HG03139 (cell line): ENCODE data around the gene VAMP5.
"Not testable (repeated sequence)": the region's sequence is repeated elsewhere in the genome, so short reads cannot be mapped to it uniquely, and the experiment has no call there.

Experiments
- ATAC-seq: cut with Tn5 transposase; IDR thresholded peaks from one replicate; pipeline ENCODE4 v1.9.1; 2021; ENCODE audit not compliant: unreplicated experiment

VAMP5 gene

GRCh38 chr2:85582492-85582891 lies 1.7 kb upstream of the VAMP5 start:
- no peak for ATAC-seq

- ATAC-seq, result no peak
Observed at GRCh38 chr2:85583667-85584353, 421 bp upstream of the VAMP5 start.

- ATAC-seq, result no peak
Observed at GRCh38 chr2:85584857-85585780, 888 bp downstream of the VAMP5 start.

- no peak for ATAC-seq
Observed at GRCh38 chr2:85585781-85586105, 1.5 kb downstream of the VAMP5 start.

GRCh38 chr2:85588236-85588635 lies 4.0 kb downstream of the VAMP5 start:
- ATAC-seq, result no peak

DNA sequence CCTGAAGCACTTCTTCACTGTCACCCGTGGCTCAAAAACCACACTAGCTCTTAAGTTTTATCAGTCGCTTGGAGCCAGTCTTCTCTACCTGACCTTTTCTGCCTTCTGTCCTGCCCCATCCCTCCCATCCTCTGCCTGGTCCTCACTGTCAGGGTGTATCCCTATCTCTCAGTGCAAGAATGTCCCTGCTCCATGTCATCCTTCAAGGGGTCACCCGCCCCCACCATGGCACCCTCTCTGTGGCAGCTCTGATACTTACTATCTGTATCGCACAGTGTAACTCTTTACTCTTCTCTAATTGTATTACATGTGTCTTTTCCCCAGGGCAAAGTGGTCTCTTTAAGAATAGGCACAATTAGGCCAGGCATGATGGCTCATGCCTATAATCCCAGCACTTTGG lies 4.4 kb downstream of the VAMP5 start:
- ATAC-seq, result no peak

DNA sequence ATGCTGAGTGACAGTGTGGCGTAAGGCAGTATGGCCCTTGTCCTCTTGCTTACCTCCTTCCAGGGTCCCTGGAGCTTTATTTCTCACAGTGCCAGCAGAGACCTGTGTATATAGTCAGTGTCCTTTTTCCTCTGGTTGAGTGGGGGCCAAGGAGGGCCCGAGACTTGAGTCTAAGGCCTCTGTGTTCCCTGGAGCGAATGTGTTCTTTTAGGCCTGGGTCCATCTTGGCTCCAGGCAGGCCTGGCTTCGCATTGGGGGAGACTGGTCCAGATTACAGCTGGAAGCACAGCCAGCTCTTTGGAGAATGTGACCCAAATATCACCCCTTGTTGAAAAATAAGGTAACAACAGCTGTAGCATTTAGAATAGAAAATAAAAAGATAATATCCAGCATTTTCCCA lies 5.0 kb downstream of the VAMP5 start:
- no peak for ATAC-seq

DNA sequence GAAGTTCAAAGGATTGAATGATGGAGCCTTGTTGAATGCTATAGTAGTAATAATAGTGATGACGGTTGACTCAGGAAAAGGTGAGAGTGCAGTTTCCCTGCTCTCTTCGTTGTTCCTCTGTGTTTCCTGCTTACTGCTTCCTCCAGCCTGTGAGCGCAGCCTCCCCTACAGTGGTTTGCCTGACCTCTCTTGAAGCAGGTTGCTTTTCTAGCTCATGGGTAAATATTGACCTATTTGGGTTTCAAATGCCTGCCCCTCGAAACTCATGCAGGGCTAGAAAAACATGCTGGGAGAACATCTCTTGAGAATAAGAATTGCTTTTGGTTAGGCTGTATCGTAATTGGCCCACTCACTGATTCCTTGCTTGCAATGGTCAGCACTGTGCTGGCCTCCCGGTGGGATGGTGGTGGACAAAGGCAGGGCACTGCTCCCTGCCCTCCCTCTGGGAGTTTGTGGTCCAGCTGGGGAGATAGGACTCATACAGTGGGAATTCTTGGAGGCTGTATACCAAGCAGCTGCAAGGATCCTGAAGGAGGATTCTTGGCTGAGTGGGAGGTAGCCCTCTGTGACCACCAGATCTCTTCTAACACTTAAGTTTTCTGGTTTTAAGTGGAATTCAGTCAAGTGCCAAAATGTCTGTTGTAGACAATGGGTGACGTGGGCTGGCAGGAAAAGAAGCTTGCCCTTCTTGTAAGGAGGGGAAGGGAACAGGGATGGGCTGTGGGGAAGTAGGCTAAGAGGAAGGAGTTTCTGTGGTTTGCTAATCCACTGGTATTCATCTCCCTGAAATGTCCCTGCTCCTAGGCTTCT lies 6.0 kb downstream of the VAMP5 start:
- no peak for ATAC-seq

DNA sequence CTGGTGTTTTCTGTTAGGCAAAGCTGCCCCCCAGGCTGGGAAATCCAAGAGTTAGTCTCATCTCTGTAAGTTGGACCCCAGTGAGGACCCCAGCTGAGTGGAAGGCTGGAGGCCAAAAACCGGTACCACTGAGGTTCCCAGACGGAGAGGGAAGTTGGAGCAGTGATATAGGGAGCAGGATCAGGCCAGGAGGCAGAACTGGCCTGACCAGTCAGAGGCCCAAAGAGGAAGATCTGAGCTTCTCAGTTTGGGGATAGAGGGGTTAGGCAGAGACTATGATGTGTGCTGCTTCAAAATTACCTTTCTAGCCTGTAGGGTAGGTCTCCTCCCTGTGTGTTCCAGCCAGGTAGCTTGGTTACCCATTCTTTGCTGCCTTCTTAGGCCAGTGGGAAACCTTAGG lies 6.7 kb downstream of the VAMP5 start:
- ATAC-seq, result no peak

DNA sequence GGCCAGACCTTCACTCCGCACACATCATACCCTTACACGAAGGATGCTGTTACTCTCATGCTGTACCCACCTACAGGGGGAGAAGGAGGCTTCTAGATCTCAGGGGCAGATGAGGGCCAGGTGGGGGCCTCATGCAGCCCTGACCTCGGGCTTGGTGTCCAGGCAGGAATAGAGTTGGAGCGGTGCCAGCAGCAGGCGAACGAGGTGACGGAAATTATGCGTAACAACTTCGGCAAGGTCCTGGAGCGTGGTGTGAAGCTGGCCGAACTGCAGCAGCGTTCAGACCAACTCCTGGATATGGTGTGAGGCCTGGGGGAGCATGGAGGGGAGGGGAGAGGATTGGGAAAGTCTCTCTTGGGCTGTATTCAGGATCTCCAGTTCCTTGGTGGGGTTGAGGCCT lies 7.3 kb downstream of the VAMP5 start:
- no peak for ATAC-seq

DNA sequence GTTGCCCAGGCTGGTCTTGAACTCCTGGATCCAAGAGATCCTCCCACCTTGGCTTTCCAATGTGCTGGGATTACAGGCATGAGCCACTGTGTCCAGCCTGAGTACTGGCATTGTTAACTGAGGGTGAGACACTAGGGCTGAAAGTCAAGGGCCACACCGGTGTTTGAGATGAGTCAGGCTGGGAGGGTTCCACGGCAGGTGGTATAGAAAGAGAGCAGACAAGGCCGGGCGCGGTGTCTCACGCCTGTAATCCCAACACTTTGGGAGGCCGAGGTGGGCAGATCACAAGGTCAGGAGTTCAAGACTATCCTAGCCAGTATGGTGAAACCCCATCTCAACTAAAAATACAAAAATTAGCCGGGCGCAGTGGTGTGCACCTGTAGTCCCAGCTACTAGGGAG lies 8.1 kb downstream of the VAMP5 start:
- not testable (repeated sequence) for ATAC-seq

DNA sequence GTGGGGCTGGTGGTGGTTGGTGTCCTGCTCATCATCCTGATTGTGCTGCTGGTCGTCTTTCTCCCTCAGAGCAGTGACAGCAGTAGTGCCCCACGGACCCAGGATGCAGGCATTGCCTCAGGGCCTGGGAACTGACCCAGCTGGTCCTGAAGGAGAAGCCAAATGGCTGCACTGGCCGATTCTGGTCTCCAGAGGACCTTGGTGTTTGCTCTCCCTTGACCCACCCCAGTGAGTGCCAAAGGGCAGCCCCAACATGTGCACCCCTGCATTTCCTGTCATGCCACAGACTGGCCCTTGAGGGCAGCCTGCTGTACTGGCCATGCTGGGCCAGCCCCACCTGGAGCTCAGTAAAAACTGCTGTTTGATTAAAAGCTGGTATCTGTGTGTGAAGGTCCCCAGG lies 8.8 kb downstream of the VAMP5 start:
- ATAC-seq, result no peak

GRCh38 chr2:85594715-85595300 lies 10.6 kb downstream of the VAMP5 start:
- no peak for ATAC-seq

DNA sequence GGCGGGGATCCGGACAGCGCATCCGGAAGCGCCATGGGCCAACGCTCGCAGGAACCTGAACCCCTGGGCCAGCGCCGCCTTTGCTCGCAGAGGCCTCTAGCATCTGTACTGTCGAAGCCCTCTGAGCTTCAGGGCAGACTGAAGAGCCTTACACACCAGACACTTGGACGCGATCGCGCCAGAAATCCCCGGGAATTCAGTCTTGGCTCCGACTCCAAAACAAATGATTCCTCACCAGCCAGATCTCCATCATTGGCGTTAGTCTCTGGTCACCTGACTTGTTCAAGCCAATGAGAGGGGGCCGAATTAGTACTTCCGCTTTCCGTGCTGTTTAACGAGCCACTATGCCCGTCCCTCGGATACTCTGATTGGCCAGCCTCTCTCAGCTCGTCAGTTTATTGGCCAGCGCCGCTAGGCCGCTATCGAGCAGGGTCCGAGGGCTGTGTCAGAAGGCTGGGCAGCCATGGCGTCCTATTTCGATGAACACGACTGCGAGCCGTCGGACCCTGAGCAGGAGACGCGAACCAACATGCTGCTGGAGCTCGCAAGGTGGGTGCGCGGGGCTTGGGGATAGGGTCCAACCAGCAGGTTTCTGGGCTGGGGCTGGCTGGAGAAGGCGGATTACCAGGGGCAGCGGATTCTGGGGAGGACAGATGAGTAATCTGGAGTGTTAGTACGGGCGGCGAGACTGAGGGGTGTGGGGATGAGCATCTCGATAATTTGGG lies 11.2 kb downstream of the VAMP5 start, which contains the start of gene RNF181:
Gene RNF181 (plus strand): TSS at position 445 of the 725 bp plus-strand sequence. CDS start 19 bp downstream, at position 464.
- peak; percentile 99 for ATAC-seq

DNA sequence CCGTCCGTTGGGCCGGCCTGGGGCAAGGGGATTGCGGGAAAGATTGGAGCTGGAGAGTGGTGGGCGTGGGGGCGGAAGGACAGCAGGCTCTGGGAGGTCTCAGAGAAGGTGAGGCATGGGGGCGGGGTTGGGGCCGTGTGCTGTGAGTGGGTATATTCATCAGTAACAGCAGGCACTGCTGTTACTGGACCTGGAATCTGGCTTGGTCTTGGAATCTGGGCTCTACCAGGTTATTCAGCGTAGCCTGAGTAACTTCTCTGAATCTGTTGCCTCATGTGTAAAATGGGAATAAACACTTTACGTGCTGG lies 11.7 kb downstream of the VAMP5 start:
- no peak for ATAC-seq

GRCh38 chr2:85596486-85597143 lies 12.4 kb downstream of the VAMP5 start:
- ATAC-seq, result no peak

GRCh38 chr2:85597241-85597640 lies 13.0 kb downstream of the VAMP5 start:
- no peak for ATAC-seq

DNA sequence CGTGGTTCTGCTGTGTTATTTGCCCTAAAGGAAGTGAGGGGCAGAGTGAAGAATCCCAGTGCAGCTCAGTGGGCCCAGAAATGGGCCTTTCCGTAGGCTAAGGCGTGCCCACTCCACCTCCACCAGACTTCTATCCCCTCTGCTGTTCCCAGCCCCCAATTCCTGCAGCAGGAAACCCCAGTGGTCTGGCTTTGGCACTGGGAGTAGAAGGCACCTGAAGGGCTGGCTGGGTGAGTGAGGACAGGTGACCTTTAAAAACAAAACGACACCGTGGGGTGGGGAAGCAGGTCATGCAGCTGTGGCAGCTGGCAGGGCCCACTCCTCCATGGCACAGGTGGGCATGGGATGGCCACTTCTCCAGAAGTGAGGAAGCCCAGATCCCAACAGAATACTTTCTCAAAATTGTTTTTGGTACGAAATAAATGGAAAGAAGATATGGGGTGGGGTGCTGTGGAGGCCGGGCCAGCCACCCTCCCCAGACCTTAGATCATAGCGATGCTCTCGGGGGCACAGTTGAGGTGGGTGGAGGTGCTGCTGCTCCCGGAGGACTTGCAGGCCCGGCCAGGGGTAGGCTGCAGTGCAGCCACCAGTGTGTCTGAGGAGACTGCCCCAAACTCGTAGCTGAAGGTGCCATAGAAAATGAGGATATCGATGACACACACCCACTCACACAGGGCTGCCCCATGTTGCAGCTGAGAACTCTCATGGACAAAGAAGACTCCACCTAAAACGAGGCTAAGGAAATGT lies 14.5 kb downstream of the VAMP5 start:
- ATAC-seq, result no peak

DNA sequence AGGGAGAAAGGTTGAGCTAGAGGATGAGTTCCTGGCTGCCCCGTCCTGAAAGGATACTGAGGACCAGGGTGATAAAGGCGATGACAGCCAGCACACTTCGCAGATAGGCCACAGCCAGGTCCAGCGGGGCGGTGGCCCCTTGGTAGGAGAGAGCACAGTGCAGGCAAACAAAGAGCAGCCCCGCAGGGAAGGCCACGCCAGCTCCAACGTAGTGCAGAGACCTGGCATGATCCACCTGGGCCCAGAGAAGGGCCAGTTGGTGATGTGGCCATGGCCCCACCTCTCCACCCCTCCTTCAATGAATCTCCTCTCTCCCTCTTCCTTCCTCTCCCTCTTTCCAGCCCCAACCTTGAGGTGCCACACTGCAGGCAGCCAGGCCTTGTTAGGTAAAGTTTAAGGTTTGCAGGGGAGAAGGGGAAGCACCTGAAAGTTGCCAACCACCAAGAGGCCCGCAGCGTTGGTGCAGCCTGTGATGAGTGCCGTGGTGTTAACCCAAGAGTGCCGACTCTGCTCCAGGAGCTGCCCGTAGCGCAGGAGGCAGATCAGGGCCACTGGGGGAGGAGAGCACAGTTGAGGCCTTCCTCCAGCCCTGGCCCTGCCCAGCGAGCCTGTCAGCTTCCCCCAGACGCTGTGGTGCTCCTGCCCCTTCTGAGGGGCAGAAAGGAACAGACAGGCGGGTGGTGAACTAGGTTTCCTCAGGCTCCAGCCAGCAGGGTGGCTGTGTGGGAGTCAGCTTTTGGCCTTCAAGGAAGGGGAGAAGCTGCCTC lies 15.4 kb downstream of the VAMP5 start:
- ATAC-seq, result no peak
